Measurements from ENCODE around the gene TMEM19. TPM values are rescaled to one million over a fixed set of nuclear protein-coding genes. Genes with fewer than 3 reads are reported as not detected.

Gene TMEM19
- total RNA-seq, 1 experiment from 2014 or later, result 14.3 TPM

GRCh38 chr12:71748081-71748850 lies 62.4 kb downstream of the TMEM19 start:
- H3K27ac ChIP-seq (ENCODE audit: low read length), result no peak overlapping the region
- no peaks in the 10 kb centered on the region for H4K20me1 ChIP-seq (ENCODE audit: low read length)
- H3K4me3 ChIP-seq (ENCODE audit: low read length), result no peak overlapping the region
- H3K36me3 ChIP-seq (ENCODE audit: low read depth, low read length), result no peaks in the 10 kb centered on the region
- CTCF ChIA-PET, result interaction anchor here (0.6 to 1.6 kb wide), 5 partner anchors 45 to 112 kb away, joined by 3 to 17 read pairs (median 3); no protein-coding TSS in a partner anchor
- no peaks in the 10 kb centered on the region for H3K9me2 ChIP-seq (replicated peaks; ENCODE audit: low read length)
- no peak overlapping the region for H3K4me2 ChIP-seq (ENCODE audit: low read length)
- intact Hi-C loops (cut with micrococcal nuclease), result loop anchor here (5.0 kb wide), 1 partner anchor 36 kb away; no protein-coding TSS in a partner anchor
- POLR2A ChIA-PET (ENCODE audit: unreplicated experiment), result interaction anchor here (1.5 kb wide), 1 partner anchor 62 kb away, joined by 4 read pairs; the partner anchor contains the start of gene TMEM19
- ATAC-seq (no peak), DNase-seq (no peak)
- no peaks in the 10 kb centered on the region for H3K79me2 ChIP-seq (ENCODE audit: low read length)
- 0 out of 2 replicates have a peak, but pooled peaks cover 8% of the 10 kb centered on the region for H3K27me3 ChIP-seq (ENCODE audit: low read length)
- H2AFZ ChIP-seq (ENCODE audit: low read length), result no peak overlapping the region
- no TSS peak for BruUV-seq (replicated peaks)
- TF ChIP-seq EZH2 (IDR thresholded peaks at IDR 0.05; ENCODE audit: low read length, unreplicated experiment) (no peak), EZH2phosphoT487 (IDR thresholded peaks at IDR 0.05; ENCODE audit: borderline replicate concordance, low read length) (no peak), CTCF (conservative IDR thresholded peaks at IDR 0.05; ENCODE audit: low read depth, low read length) (no peak)
- H3K9ac ChIP-seq (ENCODE audit: low read length), result no peak overlapping the region
- no peaks in the 10 kb centered on the region for H3F3A ChIP-seq (ENCODE audit: low read length, unreplicated experiment)
- no peaks in the 10 kb centered on the region for H3K4me1 ChIP-seq (ENCODE audit: insufficient read depth, low read length)
- H3K9me3 ChIP-seq (ENCODE audit: low read length), result no peaks in the 10 kb centered on the region

DNA sequence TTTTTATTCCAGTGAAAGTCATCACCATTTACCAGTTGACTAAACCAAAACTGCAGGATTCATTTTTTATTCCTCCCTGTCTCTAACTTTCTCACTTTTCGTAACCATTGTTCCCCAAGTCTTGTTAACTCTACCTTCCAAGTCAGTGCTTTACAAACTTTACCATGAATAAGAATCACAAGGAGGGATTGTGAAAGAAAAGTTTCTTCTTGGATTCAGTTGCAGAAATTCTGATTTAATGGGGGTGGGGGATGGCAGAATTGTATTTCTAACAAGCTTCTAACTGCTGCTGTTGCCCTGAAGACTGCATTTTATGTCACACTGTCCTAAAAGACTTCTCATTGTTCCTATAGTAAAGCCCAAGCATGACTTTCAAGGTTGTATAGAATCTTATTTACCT lies 63.8 kb downstream of the TMEM19 start:
- Histone ChIP-seq H3F3A (ENCODE audit: low read length, unreplicated experiment) (no peaks in the 10 kb centered on the region), H3K4me2 (ENCODE audit: low read length) (no peak overlapping the region), H3K4me3 (ENCODE audit: low read length) (no peak overlapping the region), H2AFZ (ENCODE audit: low read length) (no peak overlapping the region), H3K4me1 (ENCODE audit: insufficient read depth, low read length) (peaks cover 4% of the 10 kb centered on the region; the same call in 1 of the 2 replicates), H3K79me2 (ENCODE audit: low read length) (no peaks in the 10 kb centered on the region), H3K9me3 (ENCODE audit: low read length) (no peaks in the 10 kb centered on the region), H4K20me1 (ENCODE audit: low read length) (no peaks in the 10 kb centered on the region), H3K9me2 (replicated peaks; ENCODE audit: low read length) (no peaks in the 10 kb centered on the region), H3K27me3 (ENCODE audit: low read length) (0 out of 2 replicates have a peak, but pooled peaks cover 8% of the 10 kb centered on the region), H3K36me3 (ENCODE audit: low read depth, low read length) (no peaks in the 10 kb centered on the region), H3K9ac (ENCODE audit: low read length) (no peak overlapping the region), H3K27ac (ENCODE audit: low read length) (no peak overlapping the region)
- ATAC-seq (no peak), DNase-seq (no peak)
- no peak for TF ChIP-seq EZH2phosphoT487 (IDR thresholded peaks at IDR 0.05; ENCODE audit: borderline replicate concordance, low read length)
- no peak for TF ChIP-seq EZH2 (IDR thresholded peaks at IDR 0.05; ENCODE audit: low read length, unreplicated experiment)
- no peak for TF ChIP-seq CTCF (conservative IDR thresholded peaks at IDR 0.05; ENCODE audit: low read depth, low read length)
- POLR2A ChIA-PET (ENCODE audit: unreplicated experiment), result no interaction called here
- no TSS peak for BruUV-seq (replicated peaks)
- CTCF ChIA-PET, result no interaction called here
- intact Hi-C loops (cut with micrococcal nuclease), result loop anchor here (5.0 kb wide), 1 partner anchor 37 kb away; no protein-coding TSS in a partner anchor

GRCh38 chr12:71752891-71753290 lies 67.0 kb downstream of the TMEM19 start:
- Histone ChIP-seq H3K4me3 (ENCODE audit: low read length) (no peak overlapping the region), H3K9ac (ENCODE audit: low read length) (no peak overlapping the region), H3K4me2 (ENCODE audit: low read length) (no peak overlapping the region), H3K9me2 (replicated peaks; ENCODE audit: low read length) (no peaks in the 10 kb centered on the region), H3K27me3 (ENCODE audit: low read length) (0 out of 2 replicates have a peak, but pooled peaks cover 8% of the 10 kb centered on the region), H3F3A (ENCODE audit: low read length, unreplicated experiment) (no peaks in the 10 kb centered on the region), H3K79me2 (ENCODE audit: low read length) (peaks cover 30% of the 10 kb centered on the region), H3K9me3 (ENCODE audit: low read length) (no peaks in the 10 kb centered on the region), H3K4me1 (ENCODE audit: insufficient read depth, low read length) (peaks cover 11% of the 10 kb centered on the region; the same call in 1 of the 2 replicates), H4K20me1 (ENCODE audit: low read length) (peaks cover 12% of the 10 kb centered on the region), H3K27ac (ENCODE audit: low read length) (no peak overlapping the region), H2AFZ (ENCODE audit: low read length) (no peak overlapping the region), H3K36me3 (ENCODE audit: low read depth, low read length) (peaks cover 12% of the 10 kb centered on the region)
- ChIA-PET POLR2A (ENCODE audit: unreplicated experiment) (no interaction called here), CTCF (interaction anchor here (0.7 kb wide), 1 partner anchor 67 kb away, joined by 3 read pairs; the partner anchor contains the start of gene TMEM19)
- BruUV-seq (replicated peaks), result no TSS peak
- DNase-seq (no peak), ATAC-seq (no peak)
- TF ChIP-seq CTCF (conservative IDR thresholded peaks at IDR 0.05; ENCODE audit: low read depth, low read length) (no peak), EZH2 (IDR thresholded peaks at IDR 0.05; ENCODE audit: low read length, unreplicated experiment) (no peak), EZH2phosphoT487 (IDR thresholded peaks at IDR 0.05; ENCODE audit: borderline replicate concordance, low read length) (no peak)
- intact Hi-C loops (cut with micrococcal nuclease), result no loop called here

All from PC-3 (cell line).